ENCODE measurements around the gene FER.
A peak's percentile ranks its signal among the peaks of the same experiment; 100 is the strongest.

Gene FER

DNA sequence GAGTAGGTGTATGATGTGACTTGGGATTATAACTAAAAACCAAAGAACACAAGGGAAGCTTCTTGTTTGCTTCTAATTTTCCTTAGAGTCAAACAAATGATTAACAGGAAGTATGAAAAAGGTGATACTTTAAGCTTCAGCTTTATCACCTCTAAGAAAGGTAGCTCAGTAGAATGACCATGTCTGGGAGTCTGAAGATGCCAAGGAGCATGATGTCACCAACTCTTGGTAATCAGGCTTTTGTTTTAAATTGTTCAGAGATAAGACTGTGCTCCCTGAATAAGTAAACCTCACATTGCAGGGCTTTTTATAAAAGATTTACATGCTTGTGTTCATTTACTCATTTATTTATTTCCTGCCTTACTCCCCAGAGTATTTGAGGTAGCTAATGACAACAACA, 169.9 kb downstream of the FER start:
- Histone ChIP-seq H3K4me2 (ENCODE audit: low read length) (no peak overlapping the region), H3K4ac (ENCODE audit: low read depth, low read length) (no peak overlapping the region)

DNA sequence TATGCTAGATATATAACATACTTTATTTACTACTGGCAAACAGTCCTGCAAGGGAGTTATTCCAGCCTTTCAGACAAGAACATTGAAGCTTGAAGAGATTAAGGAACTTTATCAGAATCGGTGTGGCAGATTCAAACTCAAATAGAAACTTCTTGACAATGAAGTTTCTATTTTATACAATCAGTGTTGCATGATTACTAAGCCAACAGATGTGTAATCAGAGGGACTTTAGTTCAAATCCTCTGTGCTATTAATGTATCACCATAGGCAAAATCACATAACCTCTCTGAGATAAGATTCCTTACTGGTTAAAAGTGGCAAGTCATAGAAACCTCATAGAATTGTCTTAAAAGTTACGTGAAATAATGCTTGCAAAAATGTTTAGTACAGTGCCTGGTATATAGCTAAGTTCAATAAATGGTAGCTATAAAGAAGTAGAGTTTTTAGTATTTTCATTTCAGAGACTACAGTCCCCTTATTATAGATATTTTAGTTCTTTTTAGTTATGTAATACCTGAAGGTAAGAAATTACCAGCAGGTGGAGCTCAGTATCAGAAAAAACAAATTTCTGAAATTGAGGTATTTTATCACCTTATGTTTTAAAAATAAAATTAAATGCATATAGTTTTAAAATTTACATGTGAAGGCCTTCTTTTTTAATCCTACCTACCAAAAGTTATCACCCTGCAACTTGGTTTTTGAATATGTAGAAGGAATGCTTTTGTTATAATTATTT, 172.1 kb downstream of the FER start:
- Histone ChIP-seq H3K79me1 (ENCODE audit: low read length) (no peaks in the 10 kb centered on the region), H3K79me2 (ENCODE audit: control insufficient read depth, insufficient read depth, low read length) (no peaks in the 10 kb centered on the region), H3K4me1 (ENCODE audit: control insufficient read depth, low read depth, low read length) (no peaks in the 10 kb centered on the region), H3K27me3 (ENCODE audit: insufficient read depth, low read length, poor library complexity) (no peaks in the 10 kb centered on the region), H3K36me3 (ENCODE audit: control insufficient read depth, insufficient read depth, low read length) (no peaks in the 10 kb centered on the region), H3K56ac (ENCODE audit: low read length) (no peak overlapping the region), H4K5ac (ENCODE audit: low read length) (no peak overlapping the region), H2BK5ac (ENCODE audit: low read length) (no peak overlapping the region), H3K9ac (ENCODE audit: low read length) (no peak overlapping the region), H3K18ac (ENCODE audit: low read length) (no peak overlapping the region), H4K8ac (ENCODE audit: low read depth, low read length) (no peak overlapping the region), H3K4me2 (ENCODE audit: low read length) (no peak overlapping the region), H3K23ac (ENCODE audit: low read length) (no peak overlapping the region), H3K4me3 (ENCODE audit: low read length) (no peak overlapping the region), H2BK15ac (replicated peaks; ENCODE audit: low read depth) (no peak overlapping the region), H3K27ac (ENCODE audit: low read depth, low read length) (no peak overlapping the region), H3K4ac (ENCODE audit: low read depth, low read length) (no peak overlapping the region), H2AK5ac (ENCODE audit: low read length) (no peak overlapping the region), H2BK120ac (ENCODE audit: low read depth, low read length) (no peak overlapping the region)
- no CpG with 5 or more reads among the region's 2 CpGs for WGBS (ENCODE audit: extremely low coverage, insufficient coverage, low lambda C conversion rate)
- DNase-seq, result no peak

More for the DNA sequence above, 169.9 kb downstream of the FER start:
- no peak overlapping the region for H4K8ac ChIP-seq (ENCODE audit: low read depth, low read length)
- H2AK5ac ChIP-seq (ENCODE audit: low read length), result no peak overlapping the region
- no peaks in the 10 kb centered on the region for H3K36me3 ChIP-seq (ENCODE audit: control insufficient read depth, insufficient read depth, low read length)
- H3K56ac ChIP-seq (ENCODE audit: low read length), result no peak overlapping the region
- no peak overlapping the region for H3K4me3 ChIP-seq (ENCODE audit: low read length)
- H3K79me1 ChIP-seq (ENCODE audit: low read length), result no peaks in the 10 kb centered on the region
- no peaks in the 10 kb centered on the region for H3K4me1 ChIP-seq (ENCODE audit: control insufficient read depth, low read depth, low read length)
- H3K9ac ChIP-seq (ENCODE audit: low read length), result no peak overlapping the region
- no peaks in the 10 kb centered on the region for H3K79me2 ChIP-seq (ENCODE audit: control insufficient read depth, insufficient read depth, low read length)
- H3K23ac ChIP-seq (ENCODE audit: low read length), result no peak overlapping the region
- DNase-seq, result peak; percentile 77
- no peak overlapping the region for H4K5ac ChIP-seq (ENCODE audit: low read length)
- no peak overlapping the region for H3K27ac ChIP-seq (ENCODE audit: low read depth, low read length)
- H3K27me3 ChIP-seq (ENCODE audit: insufficient read depth, low read length, poor library complexity), result no peaks in the 10 kb centered on the region
- no peak overlapping the region for H2BK5ac ChIP-seq (ENCODE audit: low read length)
- H3K18ac ChIP-seq (ENCODE audit: low read length), result no peak overlapping the region
- H2BK120ac ChIP-seq (ENCODE audit: low read depth, low read length), result no peak overlapping the region
- H2BK15ac ChIP-seq (replicated peaks; ENCODE audit: low read depth), result no peak overlapping the region

DNA sequence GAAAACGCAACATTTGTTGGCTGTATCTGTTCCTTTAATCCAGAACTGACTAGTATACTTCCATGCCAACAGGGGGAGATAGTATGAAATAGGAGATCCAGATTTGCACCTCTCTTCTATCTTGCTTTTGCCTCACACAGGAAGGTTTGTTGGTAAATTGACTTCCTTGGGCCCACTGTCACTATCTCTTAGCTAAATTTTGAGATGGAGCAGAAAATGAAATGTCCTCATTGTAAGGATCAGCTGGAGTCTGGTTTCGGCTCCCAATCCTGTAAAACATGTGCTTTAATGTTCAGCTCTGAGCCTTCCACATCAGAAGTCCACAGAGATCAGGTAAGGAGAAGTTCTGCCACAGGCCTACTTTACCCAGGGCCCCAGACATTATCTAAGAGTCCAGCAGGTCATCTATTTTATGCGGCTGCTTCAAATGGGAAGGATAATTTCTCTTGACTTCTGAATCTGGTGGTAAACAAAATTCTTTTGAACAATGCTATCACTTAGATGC, 176.8 kb downstream of the FER start:
- H2BK15ac ChIP-seq (replicated peaks; ENCODE audit: low read depth), result no peak overlapping the region
- no peak overlapping the region for H3K18ac ChIP-seq (ENCODE audit: low read length)
- H3K79me2 ChIP-seq (ENCODE audit: control insufficient read depth, insufficient read depth, low read length), result no peaks in the 10 kb centered on the region
- no peak overlapping the region for H2BK120ac ChIP-seq (ENCODE audit: low read depth, low read length)
- no peak overlapping the region for H3K27ac ChIP-seq (ENCODE audit: low read depth, low read length)
- no peak overlapping the region for H3K4me3 ChIP-seq (ENCODE audit: low read length)
- H3K4ac ChIP-seq (ENCODE audit: low read depth, low read length), result no peak overlapping the region
- no peak overlapping the region for H2AK5ac ChIP-seq (ENCODE audit: low read length)
- no peak overlapping the region for H3K4me2 ChIP-seq (ENCODE audit: low read length)
- no peaks in the 10 kb centered on the region for H3K27me3 ChIP-seq (ENCODE audit: insufficient read depth, low read length, poor library complexity)
- no peak overlapping the region for H4K8ac ChIP-seq (ENCODE audit: low read depth, low read length)
- H3K56ac ChIP-seq (ENCODE audit: low read length), result no peak overlapping the region
- no peaks in the 10 kb centered on the region for H3K4me1 ChIP-seq (ENCODE audit: control insufficient read depth, low read depth, low read length)
- H2BK5ac ChIP-seq (ENCODE audit: low read length), result no peak overlapping the region
- no peak overlapping the region for H3K23ac ChIP-seq (ENCODE audit: low read length)
- peak; percentile 42 for DNase-seq
- no peak overlapping the region for H4K5ac ChIP-seq (ENCODE audit: low read length)
- H3K79me1 ChIP-seq (ENCODE audit: low read length), result no peaks in the 10 kb centered on the region
- no peak overlapping the region for H3K9ac ChIP-seq (ENCODE audit: low read length)
- no CpG with 5 or more reads among the region's 3 CpGs for WGBS (ENCODE audit: extremely low coverage, insufficient coverage, low lambda C conversion rate)
- no peaks in the 10 kb centered on the region for H3K36me3 ChIP-seq (ENCODE audit: control insufficient read depth, insufficient read depth, low read length)

DNA sequence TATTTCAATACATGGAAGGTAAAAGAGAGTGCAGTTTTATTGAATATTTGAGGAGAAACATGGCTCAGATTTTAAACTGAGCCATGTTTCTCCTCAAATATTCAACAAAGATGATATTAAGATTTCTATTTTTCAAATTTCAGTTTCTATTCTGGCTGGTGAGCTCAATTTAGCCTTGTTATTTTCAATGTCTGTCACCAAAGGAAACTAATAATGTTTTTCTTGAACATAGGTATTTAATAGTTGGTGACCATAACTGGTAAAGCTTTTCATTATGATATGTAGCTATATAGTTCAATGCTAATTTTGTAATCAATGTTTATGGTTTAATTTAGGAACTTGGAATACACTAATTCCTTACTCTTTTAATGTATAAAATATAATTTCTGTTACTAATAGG, 177.4 kb downstream of the FER start:
- Histone ChIP-seq H3K9ac (ENCODE audit: low read length) (no peak overlapping the region), H3K4ac (ENCODE audit: low read depth, low read length) (no peak overlapping the region), H3K23ac (ENCODE audit: low read length) (no peak overlapping the region), H4K8ac (ENCODE audit: low read depth, low read length) (no peak overlapping the region), H3K4me1 (ENCODE audit: control insufficient read depth, low read depth, low read length) (no peaks in the 10 kb centered on the region), H3K27me3 (ENCODE audit: insufficient read depth, low read length, poor library complexity) (no peaks in the 10 kb centered on the region), H3K36me3 (ENCODE audit: control insufficient read depth, insufficient read depth, low read length) (no peaks in the 10 kb centered on the region), H2AK5ac (ENCODE audit: low read length) (no peak overlapping the region), H3K4me2 (ENCODE audit: low read length) (no peak overlapping the region), H3K79me2 (ENCODE audit: control insufficient read depth, insufficient read depth, low read length) (no peaks in the 10 kb centered on the region), H3K27ac (ENCODE audit: low read depth, low read length) (no peak overlapping the region), H2BK15ac (replicated peaks; ENCODE audit: low read depth) (no peak overlapping the region), H4K5ac (ENCODE audit: low read length) (no peak overlapping the region), H2BK5ac (ENCODE audit: low read length) (no peak overlapping the region), H2BK120ac (ENCODE audit: low read depth, low read length) (no peak overlapping the region), H3K18ac (ENCODE audit: low read length) (no peak overlapping the region), H3K79me1 (ENCODE audit: low read length) (no peaks in the 10 kb centered on the region), H3K4me3 (ENCODE audit: low read length) (no peak overlapping the region), H3K56ac (ENCODE audit: low read length) (no peak overlapping the region)
- DNase-seq, result no peak

DNA sequence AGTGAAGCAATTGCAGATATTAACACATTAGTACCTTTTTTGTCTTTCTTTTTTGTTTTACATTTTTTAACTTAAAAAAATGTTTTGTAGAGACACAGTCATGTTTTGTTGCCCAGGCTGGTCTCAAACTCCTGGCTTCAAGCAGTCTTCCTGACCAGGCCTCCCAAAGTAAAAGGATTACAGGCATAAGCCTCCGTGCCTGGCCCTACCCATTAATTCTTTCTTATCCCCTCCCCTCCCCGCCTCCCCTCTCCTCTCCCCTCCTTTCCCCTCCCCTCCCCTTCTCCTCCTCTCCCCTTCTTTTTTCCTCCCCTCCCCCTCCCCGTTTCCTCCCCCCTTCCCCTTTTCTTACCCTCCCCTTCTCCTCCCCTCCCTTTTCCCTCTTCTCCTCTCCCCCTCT, 182.4 kb downstream of the FER start:
- no peaks in the 10 kb centered on the region for H3K36me3 ChIP-seq (ENCODE audit: control insufficient read depth, insufficient read depth, low read length)
- H3K23ac ChIP-seq (ENCODE audit: low read length), result no peak overlapping the region
- no peak overlapping the region for H2BK120ac ChIP-seq (ENCODE audit: low read depth, low read length)
- H3K27me3 ChIP-seq (ENCODE audit: insufficient read depth, low read length, poor library complexity), result no peaks in the 10 kb centered on the region
- H2BK15ac ChIP-seq (replicated peaks; ENCODE audit: low read depth), result no peak overlapping the region
- no peak overlapping the region for H2BK5ac ChIP-seq (ENCODE audit: low read length)
- no peak overlapping the region for H3K9ac ChIP-seq (ENCODE audit: low read length)
- H3K4me2 ChIP-seq (ENCODE audit: low read length), result no peak overlapping the region
- DNase-seq, result no peak
- no peak overlapping the region for H4K8ac ChIP-seq (ENCODE audit: low read depth, low read length)
- H3K56ac ChIP-seq (ENCODE audit: low read length), result no peak overlapping the region
- H2AK5ac ChIP-seq (ENCODE audit: low read length), result no peak overlapping the region
- H3K4ac ChIP-seq (ENCODE audit: low read depth, low read length), result no peak overlapping the region
- no peaks in the 10 kb centered on the region for H3K79me2 ChIP-seq (ENCODE audit: control insufficient read depth, insufficient read depth, low read length)
- no peak overlapping the region for H3K18ac ChIP-seq (ENCODE audit: low read length)
- no CpG with 5 or more reads among the region's 3 CpGs for WGBS (ENCODE audit: extremely low coverage, insufficient coverage, low lambda C conversion rate)
- no peaks in the 10 kb centered on the region for H3K79me1 ChIP-seq (ENCODE audit: low read length)
- H4K5ac ChIP-seq (ENCODE audit: low read length), result no peak overlapping the region
- H3K27ac ChIP-seq (ENCODE audit: low read depth, low read length), result no peak overlapping the region
- no peak overlapping the region for H3K4me3 ChIP-seq (ENCODE audit: low read length)
- H3K4me1 ChIP-seq (ENCODE audit: control insufficient read depth, low read depth, low read length), result no peaks in the 10 kb centered on the region

DNA sequence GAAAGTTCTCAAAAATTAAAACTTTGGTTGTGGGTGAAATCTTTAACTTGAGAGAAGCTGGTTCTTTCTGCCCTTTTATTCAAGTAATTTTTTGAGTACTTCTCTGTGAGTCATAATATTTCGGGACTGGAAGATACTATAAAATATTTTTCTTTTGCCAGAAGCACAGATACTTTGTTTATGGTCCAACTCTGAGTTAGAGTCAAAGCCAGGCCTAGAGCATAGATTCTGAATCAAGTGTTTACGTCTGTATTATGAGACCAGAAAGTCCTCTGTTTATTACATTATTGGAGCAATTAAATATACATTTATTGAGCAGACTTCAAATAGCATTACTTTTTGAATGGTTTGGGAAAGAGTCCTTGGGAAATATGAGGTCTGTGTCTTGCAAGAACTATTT, 187.9 kb downstream of the FER start:
- Histone ChIP-seq H2BK120ac (ENCODE audit: low read depth, low read length) (no peak overlapping the region), H3K36me3 (ENCODE audit: control insufficient read depth, insufficient read depth, low read length) (no peaks in the 10 kb centered on the region), H4K8ac (ENCODE audit: low read depth, low read length) (no peak overlapping the region), H3K4me2 (ENCODE audit: low read length) (no peak overlapping the region), H2BK5ac (ENCODE audit: low read length) (no peak overlapping the region), H4K5ac (ENCODE audit: low read length) (no peak overlapping the region), H3K27ac (ENCODE audit: low read depth, low read length) (no peak overlapping the region), H3K4ac (ENCODE audit: low read depth, low read length) (no peak overlapping the region), H2AK5ac (ENCODE audit: low read length) (no peak overlapping the region), H2BK15ac (replicated peaks; ENCODE audit: low read depth) (no peak overlapping the region), H3K56ac (ENCODE audit: low read length) (no peak overlapping the region), H3K18ac (ENCODE audit: low read length) (no peak overlapping the region), H3K27me3 (ENCODE audit: insufficient read depth, low read length, poor library complexity) (no peaks in the 10 kb centered on the region), H3K79me1 (ENCODE audit: low read length) (no peaks in the 10 kb centered on the region), H3K23ac (ENCODE audit: low read length) (no peak overlapping the region), H3K4me3 (ENCODE audit: low read length) (no peak overlapping the region), H3K4me1 (ENCODE audit: control insufficient read depth, low read depth, low read length) (no peaks in the 10 kb centered on the region), H3K79me2 (ENCODE audit: control insufficient read depth, insufficient read depth, low read length) (no peaks in the 10 kb centered on the region), H3K9ac (ENCODE audit: low read length) (no peak overlapping the region)
- no CpG with 5 or more reads among the region's 2 CpGs for WGBS (ENCODE audit: extremely low coverage, insufficient coverage, low lambda C conversion rate)
- DNase-seq, result no peak

Data from mesendoderm (in vitro differentiated cells).